GM19452 (cell line): Measurements from ENCODE around the gene LRP10.
A peak's percentile ranks its signal among the peaks of the same experiment; 100 is the strongest.
"Not testable (repeated sequence)": the region's sequence is repeated elsewhere in the genome, so short reads cannot be mapped to it uniquely, and the experiment has no call there.

Experiments
- ATAC-seq: cut with Tn5 transposase; IDR thresholded peaks from one replicate; pipeline ENCODE4 v1.9.1; 2021; ENCODE audit not compliant: unreplicated experiment

Gene LRP10

DNA sequence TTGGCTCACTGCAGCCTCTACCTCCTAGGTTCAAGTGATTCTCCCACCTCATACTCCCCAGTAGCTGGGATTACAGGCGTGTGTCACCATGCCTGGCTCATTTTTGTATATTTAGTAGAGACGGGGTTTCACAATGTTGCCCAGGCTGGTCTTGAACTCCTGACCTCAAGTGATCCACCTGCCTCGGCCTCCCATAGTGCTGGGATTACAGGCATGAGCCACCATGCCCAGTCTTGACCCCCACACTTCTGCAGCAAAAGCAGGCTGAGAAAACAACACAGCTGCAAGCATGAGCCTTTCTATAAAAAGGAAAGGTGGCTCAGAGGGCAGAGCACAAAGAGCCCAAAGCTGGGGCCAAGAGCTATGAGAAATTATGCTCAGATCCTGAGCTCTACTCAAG, 11.2 kb upstream of the LRP10 start:
- ATAC-seq, result not testable (repeated sequence)

DNA sequence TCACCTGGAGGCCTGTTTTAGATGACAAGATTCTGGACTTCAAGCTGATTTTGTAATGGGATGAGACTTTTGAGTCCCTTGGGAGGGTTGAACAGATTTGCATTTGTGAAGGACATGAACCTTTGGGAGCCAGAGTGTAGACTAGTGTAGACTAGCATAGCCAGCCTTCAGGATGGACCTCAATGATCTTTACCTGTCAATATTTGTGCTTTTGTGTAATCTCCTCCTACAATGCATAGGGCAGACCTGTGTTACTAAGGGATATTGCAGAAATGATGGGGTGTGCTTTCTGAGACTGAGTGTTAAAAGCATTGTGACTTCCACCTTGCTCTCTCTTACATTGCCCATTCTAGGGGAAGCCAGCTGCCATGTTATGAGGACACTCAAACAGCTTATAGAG, 9.9 kb upstream of the LRP10 start:
- ATAC-seq, result no peak

DNA sequence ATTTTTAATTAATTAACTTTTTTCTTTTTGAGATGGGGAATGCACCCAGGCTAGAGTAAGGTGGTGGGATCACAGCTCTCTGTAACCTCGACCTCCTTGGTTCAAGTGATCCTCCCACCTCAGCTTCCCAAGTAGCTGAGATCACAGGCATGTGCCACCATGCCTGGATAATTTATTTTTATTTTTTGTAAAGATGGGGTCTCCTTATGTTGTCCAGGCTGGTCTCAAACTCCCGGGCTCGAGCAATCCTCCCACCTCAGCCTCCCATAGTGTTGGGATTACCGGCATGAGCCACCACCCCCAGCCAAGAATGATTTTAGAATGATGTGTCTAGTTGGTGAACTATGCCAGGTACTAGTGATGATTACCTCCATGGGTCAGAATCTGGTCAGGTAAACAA, 6.6 kb upstream of the LRP10 start:
- no peak for ATAC-seq

DNA sequence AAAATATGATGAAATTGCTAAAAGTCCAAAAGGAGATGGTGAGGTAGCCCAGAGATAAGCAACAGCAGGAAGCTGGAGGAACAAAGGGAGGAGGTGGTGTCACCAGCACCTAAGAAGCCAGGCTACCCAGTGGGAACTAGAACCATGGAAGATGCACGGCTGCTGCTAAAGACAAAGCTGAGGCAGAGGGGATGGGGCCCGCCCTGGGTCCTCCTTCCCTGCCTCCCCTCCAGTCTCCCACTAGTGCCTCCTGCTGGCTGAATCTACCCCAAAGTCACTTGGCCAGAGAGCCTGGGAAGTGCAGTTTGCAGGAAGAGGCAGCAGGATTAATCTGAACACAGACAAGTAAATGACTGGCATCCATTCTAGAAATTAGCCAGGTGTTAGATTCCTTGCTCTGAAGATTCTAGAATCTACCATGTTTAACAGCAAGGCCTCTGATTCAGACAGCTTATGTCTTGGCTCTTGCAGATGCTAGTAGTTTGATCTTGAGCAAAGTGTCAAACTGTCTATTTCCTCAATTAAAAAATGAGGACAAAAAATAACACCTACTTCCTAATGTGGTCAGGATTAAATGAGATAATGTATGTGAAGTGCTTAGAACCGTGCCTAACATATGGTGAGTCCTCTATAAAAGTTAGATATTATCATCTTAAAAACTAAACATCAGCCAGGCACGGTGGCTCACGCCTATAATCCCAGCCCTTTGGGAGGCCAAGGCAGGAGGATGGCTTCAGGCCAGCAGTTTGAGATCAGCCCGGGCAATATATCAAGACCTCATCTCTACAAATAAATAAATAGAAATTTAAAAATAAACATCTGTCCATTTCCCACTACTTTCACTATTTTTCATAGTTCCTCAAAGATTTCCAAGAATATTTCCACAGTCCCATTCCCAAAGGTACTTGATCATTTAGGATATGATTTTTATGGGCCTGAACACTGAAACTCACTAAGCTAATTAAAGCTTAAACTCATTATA, 5.8 kb upstream of the LRP10 start:
- ATAC-seq, result no peak

DNA sequence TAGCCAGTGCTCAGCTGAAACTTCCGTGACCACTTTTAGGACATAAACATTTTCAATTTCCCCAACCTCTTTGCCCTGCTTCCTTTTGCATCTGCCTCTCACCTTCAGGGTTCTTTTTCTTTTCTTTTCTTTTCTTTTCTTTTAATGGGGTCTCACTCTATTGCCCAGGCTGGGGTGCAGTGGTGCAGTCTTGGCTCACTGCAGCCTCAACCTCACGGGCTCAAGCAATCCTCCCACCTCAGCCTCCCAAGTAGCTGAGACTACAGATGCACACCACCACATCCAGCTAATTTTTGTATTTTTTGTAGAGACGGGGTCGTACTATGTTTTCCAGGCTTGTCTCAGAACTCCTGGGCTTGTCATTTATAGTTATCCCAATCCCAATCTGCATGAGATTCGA, 4.7 kb upstream of the LRP10 start:
- ATAC-seq, result no peak

DNA sequence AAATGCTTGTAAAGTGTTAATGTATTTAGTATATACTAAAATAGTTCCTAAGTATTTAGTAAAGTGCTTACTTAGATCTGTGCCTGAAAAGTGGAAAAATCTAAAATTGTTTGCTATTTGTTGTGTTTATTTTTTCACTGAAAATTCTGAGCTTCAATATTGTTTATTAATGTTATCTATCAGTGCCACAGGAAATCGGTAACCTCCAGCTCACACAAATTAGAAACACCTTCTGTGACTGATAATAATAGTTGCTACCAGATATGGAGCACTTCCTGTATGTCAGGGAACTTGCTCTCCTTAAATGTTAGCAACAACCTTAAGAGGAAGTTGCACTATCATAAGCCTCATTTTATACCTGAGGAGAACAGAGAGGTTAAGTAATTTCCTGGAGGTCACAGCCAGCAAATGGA, 723 bp upstream of the LRP10 start:
- peak; percentile 46 for ATAC-seq

- peak; percentile 24 for ATAC-seq
Measured at GRCh38 chr14:22872033-22872832, 693 bp downstream of the LRP10 start.

- ATAC-seq, result no peak
Measured at GRCh38 chr14:22872833-22873520, 1.4 kb downstream of the LRP10 start.

DNA sequence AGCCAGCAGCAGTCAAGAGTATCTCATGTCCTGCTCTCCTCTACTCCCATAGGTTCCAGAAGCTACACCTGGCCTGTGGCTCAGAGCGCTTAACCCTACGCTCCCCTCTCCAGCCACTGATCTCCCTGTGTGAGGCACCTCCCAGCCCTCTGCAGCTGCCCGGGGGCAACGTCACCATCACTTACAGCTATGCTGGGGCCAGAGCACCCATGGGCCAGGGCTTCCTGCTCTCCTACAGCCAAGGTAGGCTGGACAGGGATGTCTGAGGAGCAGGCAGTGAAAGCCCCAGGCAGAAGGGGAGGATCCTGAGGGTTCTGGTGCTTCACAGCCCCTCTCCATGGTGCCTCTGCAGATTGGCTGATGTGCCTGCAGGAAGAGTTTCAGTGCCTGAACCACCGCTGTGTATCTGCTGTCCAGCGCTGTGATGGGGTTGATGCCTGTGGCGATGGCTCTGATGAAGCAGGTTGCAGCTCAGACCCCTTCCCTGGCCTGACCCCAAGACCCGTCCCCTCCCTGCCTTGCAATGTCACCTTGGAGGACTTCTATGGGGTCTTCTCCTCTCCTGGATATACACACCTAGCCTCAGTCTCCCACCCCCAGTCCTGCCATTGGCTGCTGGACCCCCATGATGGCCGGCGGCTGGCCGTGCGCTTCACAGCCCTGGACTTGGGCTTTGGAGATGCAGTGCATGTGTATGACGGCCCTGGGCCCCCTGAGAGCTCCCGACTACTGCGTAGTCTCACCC, 3.6 kb downstream of the LRP10 start:
- ATAC-seq, result no peak

DNA sequence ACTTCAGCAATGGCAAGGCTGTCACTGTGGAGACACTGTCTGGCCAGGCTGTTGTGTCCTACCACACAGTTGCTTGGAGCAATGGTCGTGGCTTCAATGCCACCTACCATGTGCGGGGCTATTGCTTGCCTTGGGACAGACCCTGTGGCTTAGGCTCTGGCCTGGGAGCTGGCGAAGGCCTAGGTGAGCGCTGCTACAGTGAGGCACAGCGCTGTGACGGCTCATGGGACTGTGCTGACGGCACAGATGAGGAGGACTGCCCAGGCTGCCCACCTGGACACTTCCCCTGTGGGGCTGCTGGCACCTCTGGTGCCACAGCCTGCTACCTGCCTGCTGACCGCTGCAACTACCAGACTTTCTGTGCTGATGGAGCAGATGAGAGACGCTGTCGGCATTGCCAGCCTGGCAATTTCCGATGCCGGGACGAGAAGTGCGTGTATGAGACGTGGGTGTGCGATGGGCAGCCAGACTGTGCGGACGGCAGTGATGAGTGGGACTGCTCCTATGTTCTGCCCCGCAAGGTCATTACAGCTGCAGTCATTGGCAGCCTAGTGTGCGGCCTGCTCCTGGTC, 4.3 kb downstream of the LRP10 start:
- no peak for ATAC-seq

DNA sequence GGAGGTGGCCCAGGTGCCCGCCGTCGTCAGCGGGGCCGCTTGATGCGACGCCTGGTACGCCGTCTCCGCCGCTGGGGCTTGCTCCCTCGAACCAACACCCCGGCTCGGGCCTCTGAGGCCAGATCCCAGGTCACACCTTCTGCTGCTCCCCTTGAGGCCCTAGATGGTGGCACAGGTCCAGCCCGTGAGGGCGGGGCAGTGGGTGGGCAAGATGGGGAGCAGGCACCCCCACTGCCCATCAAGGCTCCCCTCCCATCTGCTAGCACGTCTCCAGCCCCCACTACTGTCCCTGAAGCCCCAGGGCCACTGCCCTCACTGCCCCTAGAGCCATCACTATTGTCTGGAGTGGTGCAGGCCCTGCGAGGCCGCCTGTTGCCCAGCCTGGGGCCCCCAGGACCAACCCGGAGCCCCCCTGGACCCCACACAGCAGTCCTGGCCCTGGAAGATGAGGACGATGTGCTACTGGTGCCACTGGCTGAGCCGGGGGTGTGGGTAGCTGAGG, 5.5 kb downstream of the LRP10 start:
- ATAC-seq, result no peak

- ATAC-seq, result no peak
Measured at GRCh38 chr14:22878271-22879246, 7.0 kb downstream of the LRP10 start.

GRCh38 chr14:22882064-22882463, 10.5 kb downstream of the LRP10 start:
- ATAC-seq, result no peak

DNA sequence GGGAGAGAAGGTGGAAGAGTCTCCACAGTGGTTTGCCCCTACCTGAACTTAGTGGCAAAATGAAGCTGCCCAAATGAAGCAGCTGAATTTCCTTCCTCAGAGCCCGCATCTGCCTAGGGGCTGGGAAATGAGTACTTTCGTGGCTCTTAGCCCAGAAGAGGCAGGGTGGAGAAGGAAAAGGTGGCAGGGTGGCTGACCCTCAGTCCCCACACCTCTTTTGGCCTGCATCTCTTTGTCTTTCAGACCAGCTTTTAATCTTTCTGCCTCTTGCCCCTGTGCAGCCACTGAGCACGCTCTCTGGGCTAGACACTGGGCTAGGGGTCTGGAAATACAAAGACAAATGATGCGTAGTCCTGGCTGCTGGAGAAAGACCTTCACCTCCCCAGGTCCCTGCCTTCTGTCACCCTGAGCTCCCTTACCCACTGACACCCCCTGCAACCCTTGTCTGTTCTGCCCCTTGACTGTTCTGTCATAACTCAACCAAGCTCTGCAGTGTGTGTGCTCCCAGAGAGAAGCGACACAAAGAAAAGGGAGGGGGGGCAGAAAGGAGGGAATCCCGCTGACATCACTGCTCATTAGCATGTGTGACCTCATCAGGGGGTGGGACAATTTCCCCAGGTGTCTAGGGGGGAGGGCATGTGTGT, 11.1 kb downstream of the LRP10 start:
- no peak for ATAC-seq

- no peak for ATAC-seq
Measured at GRCh38 chr14:22883173-22883976, 11.8 kb downstream of the LRP10 start, which contains the start of gene REM2. REM2 (plus strand) TSS chr14:22883222; CDS start chr14:22883288, 66 bp downstream.

GRCh38 chr14:22884076-22884737, 12.7 kb downstream of the LRP10 start:
- no peak for ATAC-seq
